ENCODE measurements around the gene PYCR2. TPM values are rescaled to one million over a fixed set of nuclear protein-coding genes. Genes with fewer than 3 reads are reported as not detected.
"Not testable (repeated sequence)": the region's sequence is repeated elsewhere in the genome, so short reads cannot be mapped to it uniquely, and the experiment has no call there.

The PYCR2 gene
- total RNA-seq, 4 donors from 2014 or later = 23.0 to 35.1 (median 28.0) TPM

GRCh38 chr1:225937048-225937968, 13.3 kb upstream of the PYCR2 start:
- H3K4me3 ChIP-seq = no peak overlapping the region
- no peaks in the 10 kb centered on the region for H3K27me3 ChIP-seq
- no peak for TF ChIP-seq POLR2A (IDR thresholded peaks at IDR 0.05)
- TF ChIP-seq CTCF (IDR thresholded peaks at IDR 0.05) = no peak
- no peak for DNase-seq
- H3K36me3 ChIP-seq = no peaks in the 10 kb centered on the region
- WGBS, 2 donors = 91 to 95% methylated on average over 8 to 17 of the region's 21 CpGs
- intact Hi-C loops (cut with DNase I) = no loop called here
- peaks cover 3 to 27% (median 13%) of the 10 kb centered on the region in 3 donors for H3K4me1 ChIP-seq
- H3K27ac ChIP-seq = no peak overlapping the region
- H3K9me3 ChIP-seq = no peaks in the 10 kb centered on the region

GRCh38 chr1:225936523-225936922, 12.5 kb upstream of the PYCR2 start:
- no peak for DNase-seq
- Histone ChIP-seq H3K36me3 (no peaks in the 10 kb centered on the region), H3K9me3 (no peaks in the 10 kb centered on the region), H3K4me3 (no peak overlapping the region), H3K4me1 (peaks cover 3 to 22% (median 11%) of the 10 kb centered on the region in 3 donors), H3K27ac (no peak overlapping the region), H3K27me3 (no peaks in the 10 kb centered on the region)
- 30 to 93% methylated on average over 2 of the region's 3 CpGs for WGBS, 2 donors
- TF ChIP-seq CTCF (IDR thresholded peaks at IDR 0.05) (no peak), POLR2A (IDR thresholded peaks at IDR 0.05) (no peak)
- intact Hi-C loops (cut with DNase I) = no loop called here

- WGBS, 2 donors = 45 to 51% methylated on average over 7 to 8 of the region's 8 CpGs
- not testable (repeated sequence) for H3K36me3 ChIP-seq
These were observed 12.0 kb upstream of the PYCR2 start for GRCh38 chr1:225936086-225936485.

GRCh38 chr1:225934711-225935110, 10.7 kb upstream of the PYCR2 start:
- H3K4me1 ChIP-seq = peaks cover 0 to 7% (median 3%) of the 10 kb centered on the region in 3 donors
- 84 to 93% methylated on average over 5 of the region's 5 CpGs for WGBS, 2 donors
- no peak overlapping the region for H3K4me3 ChIP-seq
- intact Hi-C loops (cut with DNase I) = no loop called here
- no peaks in the 10 kb centered on the region for H3K36me3 ChIP-seq
- no peaks in the 10 kb centered on the region for H3K9me3 ChIP-seq
- H3K27me3 ChIP-seq = no peaks in the 10 kb centered on the region
- no peak for DNase-seq
- no peak overlapping the region for H3K27ac ChIP-seq
- TF ChIP-seq CTCF (IDR thresholded peaks at IDR 0.05) (no peak), POLR2A (IDR thresholded peaks at IDR 0.05) (no peak)

More at GRCh38 chr1:225936086-225936485, 12.0 kb upstream of the PYCR2 start:
- H3K9me3 ChIP-seq; H3K4me3 ChIP-seq; H3K27ac ChIP-seq; intact Hi-C loops (cut with DNase I); DNase-seq; H3K27me3 ChIP-seq: not testable (repeated sequence)
- H3K4me1 ChIP-seq = peaks cover 3 to 17% (median 7%) of the 10 kb centered on the region in 3 donors

GRCh38 chr1:225933072-225933471, 9.0 kb upstream of the PYCR2 start:
- 65 to 81% methylated on average over 2 of the region's 2 CpGs for WGBS, 2 donors
- no peak for DNase-seq
- intact Hi-C loops (cut with DNase I) = no loop called here

More at GRCh38 chr1:225933072-225933471, 9.0 kb upstream of the PYCR2 start:
- H3K4me3 ChIP-seq = no peak overlapping the region
- H3K4me1 ChIP-seq = no peaks in the 10 kb centered on the region
- H3K27me3 ChIP-seq = no peaks in the 10 kb centered on the region
- no peaks in the 10 kb centered on the region for H3K36me3 ChIP-seq
- TF ChIP-seq POLR2A (IDR thresholded peaks at IDR 0.05) (no peak), CTCF (IDR thresholded peaks at IDR 0.05) (no peak)
- no peak overlapping the region for H3K27ac ChIP-seq
- H3K9me3 ChIP-seq = no peaks in the 10 kb centered on the region
